Activated T-helper 9 cell treated with anti-CD3 and anti-CD28 coated beads, Interleukin-2, amount 50 U/mL, for 16 hours (primary cell): ENCODE measurements around the gene SHB.

Source experiments
- DNase-seq: peaks from one replicate; pipeline ENCODE4 v3.0.0-alpha.2; 2020; ENCODE audit warnings: low read depth

The SHB gene

DNA sequence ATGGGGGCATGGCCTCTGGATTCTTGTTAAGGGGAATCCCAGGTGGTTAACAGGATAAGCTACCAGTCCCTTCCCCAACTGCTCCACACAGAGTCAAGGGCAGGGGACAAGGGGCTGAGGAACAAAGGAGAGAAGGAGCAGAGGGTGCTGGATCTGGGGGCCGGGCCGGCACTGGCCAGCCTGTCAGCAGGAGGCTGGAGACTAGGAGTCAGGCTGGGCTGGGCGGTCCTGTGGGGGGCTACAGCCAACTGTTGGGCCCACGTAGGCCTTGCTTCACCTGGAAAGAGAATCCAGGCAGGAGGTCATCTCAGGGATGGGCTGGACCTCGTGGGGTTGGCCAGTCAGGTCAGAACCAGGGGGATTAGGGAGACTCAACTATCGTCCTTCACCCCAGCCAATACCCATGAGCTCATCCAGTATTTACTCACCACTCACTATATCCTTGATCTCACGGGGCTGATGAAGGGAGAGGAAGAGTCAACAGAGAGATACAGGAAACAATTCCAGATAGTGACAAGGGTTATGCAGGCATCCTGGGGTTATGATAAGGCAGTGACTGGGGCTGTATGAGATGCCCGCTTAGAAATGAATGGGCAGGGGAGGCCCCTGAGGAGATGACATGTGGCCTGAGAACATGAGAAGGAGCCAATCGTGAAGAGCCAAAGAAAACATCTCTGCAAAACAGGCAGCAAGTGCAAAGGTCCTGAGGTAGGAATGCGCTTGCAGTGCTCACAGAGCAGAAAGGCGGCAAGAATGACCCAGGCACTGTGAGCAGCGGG, 117.2 kb downstream of the SHB start:
- no peak for DNase-seq

DNA sequence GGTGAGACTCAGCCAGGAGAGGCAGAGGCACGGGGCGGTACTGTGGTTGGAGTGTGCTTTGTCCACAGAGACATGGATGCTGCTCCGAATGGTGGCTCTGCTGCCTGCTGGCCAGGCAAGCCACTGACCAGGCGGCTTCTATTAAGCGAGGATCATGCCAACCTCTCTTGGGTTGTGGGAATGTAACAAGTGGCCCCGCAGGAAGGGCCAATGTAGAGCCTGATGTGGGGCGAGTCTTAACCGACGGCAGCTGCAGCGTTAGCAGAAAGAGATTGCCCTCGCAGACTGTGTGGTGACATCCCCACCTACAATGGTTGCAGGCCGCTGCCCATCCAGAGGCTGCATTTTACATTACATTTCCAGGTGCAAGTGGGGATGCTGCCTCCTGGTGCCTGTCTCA, 118.5 kb downstream of the SHB start:
- no peak for DNase-seq

DNA sequence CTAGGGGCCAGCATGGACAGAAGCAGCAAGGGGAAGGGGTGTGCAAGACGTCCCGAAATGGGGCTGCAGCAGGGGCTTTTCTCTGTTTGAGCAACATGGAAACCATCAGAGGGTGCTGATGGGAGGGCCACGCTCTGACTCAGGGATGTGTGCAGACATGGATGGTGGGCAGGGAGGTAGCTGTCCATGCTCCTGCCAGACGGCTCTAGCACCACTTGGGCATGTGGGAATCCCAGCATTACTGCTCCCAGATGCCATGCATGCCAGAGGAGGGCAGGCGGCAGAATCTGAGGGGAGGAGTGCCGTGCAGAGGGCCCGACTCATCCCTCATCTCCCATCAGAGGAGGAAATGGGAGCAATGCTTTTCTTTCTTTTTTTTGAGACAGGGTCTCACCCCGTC, 119.5 kb downstream of the SHB start:
- DNase-seq = no peak

DNA sequence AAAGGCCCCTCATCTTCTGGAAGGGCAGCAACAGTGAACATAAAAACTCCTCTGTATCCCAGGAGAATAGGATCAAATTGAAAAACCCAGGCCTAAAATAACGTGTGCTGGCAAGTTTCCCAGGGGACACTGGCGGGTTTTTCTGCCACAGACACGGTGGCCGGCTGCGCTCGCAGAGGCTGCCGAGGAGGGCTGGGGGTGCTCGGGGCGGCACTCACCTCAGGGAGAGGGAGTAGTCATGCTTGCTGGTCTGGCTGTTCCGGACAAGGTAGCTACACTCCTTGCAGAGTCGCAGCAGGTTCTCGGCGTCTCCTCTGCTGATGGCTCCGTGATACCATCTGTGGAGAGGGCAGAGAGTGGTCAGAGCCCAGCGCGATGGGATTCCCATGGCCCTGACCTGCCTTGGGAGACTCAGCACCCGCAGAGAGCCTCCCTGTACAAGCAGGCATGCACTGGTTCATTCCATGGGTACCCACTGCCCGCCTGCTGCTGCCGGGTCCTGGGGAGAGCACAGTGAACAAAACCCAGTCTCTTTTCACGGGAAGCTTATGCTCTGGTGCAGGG, 120.5 kb downstream of the SHB start:
- no peak for DNase-seq

DNA sequence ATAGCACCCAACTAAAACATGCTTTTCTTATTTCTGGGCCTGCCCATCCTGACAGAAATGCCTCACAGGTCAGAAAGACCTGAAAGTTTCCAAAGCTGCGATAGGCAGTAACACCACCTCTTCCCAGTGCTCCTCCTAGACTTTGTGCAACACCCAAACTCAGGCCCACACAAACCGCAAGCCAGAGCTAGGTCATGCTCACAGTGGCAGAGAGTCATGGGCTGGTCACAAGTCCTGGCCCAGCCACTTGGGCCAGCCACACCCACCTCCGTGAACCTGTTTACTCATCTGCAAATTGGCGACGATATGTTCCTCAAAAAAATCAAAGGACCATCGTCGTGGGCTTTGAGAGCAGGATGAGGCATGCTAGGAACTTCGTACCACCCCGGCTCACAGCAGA, 121.0 kb downstream of the SHB start:
- DNase-seq = no peak

DNA sequence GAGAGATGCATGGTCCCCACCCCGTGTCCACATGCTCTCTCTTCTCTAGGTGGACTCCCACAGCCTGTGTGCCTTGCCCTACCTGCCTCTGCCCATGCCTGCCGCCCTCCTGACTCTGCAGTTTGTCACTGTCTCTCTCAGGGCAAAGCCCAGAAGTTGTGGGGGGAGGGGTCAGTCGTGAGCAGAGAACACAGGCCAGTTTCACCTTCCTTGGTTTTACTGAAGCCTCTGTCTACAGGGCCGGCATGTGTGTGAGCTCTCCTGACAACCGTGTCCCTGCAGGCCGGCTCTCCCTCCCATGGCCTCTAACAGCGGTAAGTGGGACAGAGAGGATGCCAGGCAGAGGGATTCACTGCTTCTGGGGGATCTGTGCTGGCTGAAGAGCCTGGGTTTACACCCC, 121.6 kb downstream of the SHB start:
- no peak for DNase-seq

DNA sequence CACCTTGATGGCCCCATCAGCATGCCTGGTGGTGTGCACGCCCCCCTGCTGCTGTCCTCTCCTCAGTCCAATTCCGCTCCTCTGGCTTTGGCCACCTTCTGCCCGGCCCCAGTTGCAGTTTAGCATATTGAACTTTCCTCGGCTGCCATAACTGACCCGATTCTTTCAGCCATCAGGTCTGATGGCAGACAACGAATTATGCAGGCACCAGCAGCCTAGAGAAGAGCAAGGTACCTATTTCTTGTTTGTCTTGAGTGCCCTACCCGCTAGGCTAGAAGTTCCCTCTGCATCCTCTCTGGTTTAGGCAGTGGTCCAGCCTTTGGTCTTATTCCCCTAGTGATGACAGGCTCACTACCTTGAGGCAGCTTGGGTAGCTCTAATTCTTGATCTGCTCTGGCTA, 122.1 kb downstream of the SHB start:
- no peak for DNase-seq

DNA sequence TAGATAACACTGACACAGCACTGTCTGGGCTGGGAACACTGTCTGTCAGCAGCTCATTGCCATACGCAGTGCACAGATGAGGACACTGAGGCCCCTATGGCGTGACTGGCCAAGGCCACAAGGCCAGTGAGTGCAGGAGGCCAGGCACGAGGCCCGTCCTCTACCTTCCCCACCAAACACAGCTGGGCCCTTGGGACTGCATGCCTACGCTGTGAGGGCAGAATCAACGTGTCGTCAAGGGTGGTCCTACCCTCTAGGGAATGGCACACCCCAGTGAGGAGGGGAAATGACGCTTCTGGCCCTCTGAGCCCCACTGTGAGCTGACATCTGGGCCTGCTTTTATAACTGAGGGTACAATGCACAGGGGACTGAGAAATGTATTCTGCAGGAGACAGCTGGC, 123.0 kb downstream of the SHB start:
- DNase-seq = no peak

DNA sequence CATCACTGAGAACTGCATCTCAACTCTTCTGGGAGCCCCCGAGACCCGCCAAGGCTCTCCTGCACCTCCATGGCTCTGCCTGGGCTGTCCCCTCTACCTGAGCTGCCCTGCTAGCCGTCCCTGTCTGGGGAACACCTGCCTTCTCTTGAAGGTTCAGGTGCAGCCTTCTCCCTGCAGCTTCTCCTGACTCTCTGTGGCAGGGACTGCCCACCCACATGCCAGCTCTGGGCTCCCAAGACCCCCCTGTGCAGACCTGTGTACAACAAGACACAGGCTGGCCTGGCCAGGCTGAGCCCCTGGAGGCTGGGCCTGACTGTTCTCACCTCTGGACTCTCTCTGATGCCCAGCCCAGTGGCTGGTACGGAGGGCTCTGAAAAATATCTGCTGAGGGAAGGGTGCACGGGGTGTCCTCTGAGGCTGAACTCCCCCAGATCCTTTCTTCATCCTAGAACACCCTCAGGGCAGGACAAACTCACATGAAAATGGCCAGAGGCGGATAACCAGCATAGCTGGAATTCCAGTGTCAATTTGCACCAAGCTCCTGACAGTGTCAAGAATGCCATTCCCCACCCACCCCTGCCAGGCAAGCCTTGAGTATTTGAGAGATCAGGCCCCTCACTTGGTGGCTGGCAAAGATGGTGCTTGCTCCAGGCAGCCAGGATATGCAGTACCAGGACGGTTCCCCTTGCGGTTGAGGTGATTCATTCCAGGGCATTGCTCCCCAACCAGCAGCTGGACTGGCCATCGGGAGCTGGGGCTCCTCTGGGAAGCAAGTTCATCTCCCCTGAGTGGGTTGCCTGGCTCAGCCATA, 124.2 kb downstream of the SHB start:
- no peak for DNase-seq

DNA sequence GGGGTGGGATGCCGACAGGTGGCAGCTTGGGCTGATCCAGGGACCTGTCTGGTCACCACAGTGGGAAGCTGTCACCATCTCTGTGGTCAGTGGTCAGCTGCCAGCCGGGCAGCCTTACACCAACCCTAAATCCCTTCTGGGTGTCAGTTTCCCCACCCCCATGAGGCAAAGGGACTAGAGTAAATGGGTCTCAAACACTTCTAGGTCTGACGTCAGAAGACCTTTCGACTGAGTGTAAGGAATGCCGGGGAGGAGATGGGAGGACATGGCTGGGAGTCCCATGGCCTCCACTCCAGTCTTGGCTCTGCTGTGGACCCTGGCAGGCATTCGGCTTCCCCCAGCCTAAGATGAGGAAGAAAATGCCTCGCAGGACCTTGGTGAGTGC, 124.8 kb downstream of the SHB start:
- DNase-seq = no peak

DNA sequence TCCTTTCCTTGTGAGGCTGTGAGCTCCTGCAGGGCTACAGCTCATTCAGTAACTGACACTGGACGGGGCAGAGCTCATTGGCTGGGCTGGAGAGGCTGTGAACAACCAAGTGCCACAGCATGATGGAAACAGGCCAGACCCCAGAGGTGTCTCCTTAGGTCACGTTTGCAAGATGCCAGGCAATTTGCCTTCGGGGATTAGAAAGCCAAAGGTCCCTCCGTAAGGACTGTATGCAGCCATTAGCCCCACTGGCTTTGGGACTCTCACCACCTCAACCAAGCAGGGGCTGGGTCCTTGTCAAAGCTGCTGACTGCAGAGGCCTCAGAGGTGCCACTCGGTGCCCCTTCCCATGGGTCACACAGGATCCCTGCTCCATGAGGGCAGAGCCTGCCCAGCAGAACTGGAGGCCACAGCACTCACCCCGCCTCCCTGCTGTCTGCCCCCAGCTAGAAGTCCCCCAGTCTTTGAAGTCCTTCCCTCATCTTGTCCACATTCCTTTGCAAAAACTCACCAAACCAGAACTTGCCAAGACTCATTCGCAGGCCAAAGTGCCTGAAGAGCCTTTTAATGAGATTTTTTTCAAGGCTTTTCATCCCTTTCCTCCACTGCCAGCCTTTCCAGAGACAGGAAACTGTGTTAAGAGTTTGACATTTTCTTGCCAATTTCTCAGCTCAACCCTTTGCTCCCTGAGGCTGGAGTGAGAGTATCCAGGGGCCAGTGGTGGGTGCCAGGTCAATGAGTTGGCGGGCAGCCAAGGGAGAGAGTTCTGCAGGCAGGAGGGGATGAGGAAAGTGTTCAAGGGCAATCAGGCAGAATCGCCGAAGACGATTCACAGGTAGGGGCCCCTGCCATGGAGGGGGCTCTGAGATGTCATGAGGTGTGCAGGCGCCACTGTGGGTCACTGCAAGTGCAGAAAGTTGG, 125.4 kb downstream of the SHB start:
- DNase-seq = no peak

DNA sequence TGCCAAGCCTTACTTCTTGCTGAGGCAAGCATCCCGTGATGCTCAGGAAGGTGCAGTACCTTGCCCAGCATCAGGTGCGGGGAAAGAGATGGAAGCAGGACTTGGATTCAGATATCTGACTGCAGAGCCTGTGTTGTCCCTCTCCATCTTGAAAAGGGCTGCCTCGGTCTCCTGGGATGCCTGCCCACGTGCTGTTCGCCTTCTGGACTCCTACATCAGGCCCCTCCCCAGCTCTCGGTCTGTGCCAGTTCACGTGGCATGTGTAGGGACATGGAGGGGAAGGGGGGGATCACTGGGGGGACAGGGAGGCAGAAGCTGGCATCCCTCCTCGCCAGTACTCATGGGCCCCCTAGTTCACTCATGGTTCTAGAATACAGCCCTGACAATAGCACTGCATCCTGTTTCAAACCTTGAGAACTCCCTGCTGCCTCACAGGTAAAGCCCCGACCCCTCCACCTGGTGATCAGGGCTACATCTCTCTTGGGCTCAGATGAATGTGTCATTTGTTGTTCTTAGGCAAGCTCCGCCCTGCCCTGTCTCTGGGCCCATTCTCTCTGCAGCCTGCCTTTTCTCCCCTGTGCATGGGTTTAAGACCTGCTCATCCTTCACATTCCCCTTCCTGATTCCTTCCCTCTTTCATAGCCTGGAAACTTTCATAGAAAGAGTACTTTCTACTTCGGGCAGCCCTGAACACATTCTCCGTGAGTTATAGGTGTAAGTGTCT, 126.2 kb downstream of the SHB start:
- DNase-seq = no peak

DNA sequence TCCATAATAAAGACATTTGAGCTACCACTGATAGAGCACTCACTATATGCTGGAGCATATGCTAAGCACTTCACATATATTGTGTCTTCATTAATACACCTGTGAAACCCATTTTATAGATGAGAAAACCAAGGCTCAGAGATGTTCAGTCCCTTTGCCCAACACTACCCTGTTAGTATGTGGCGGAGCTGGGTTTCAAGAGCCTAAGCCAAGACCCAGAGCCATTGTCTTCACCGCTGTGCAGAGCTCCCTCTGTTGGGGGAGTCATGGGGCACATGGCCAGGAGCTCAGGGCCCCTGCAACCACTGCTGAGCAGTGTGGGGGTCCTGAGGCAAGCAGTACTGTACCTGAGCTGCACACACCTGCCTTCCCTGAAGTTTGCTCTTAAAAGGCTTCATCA, 127.8 kb downstream of the SHB start:
- no peak for DNase-seq

DNA sequence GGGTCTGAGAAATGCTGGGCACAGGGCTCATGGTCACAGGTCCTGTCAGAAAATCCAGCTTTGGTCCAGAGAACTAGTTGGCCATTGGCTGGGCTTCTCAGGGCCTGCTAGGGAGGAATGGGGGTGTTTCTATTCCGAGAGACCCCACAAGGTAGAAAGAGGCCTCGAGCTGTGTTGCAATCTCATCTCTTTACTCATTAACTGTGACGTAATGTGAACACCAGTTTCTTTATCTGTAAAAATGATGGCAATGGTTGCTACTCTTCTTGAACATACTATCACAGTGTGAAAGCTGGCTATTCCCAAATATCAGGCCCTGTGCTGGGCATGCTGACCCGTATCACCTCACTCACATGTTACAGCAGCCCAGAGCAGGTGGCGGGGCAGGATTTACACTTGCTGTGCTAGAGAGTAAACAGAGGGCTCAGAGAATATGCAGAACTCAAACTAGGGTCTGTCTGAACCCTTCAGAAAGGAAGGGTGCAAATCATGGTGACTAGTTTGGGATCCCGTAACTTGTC, 129.4 kb downstream of the SHB start:
- no peak for DNase-seq

DNA sequence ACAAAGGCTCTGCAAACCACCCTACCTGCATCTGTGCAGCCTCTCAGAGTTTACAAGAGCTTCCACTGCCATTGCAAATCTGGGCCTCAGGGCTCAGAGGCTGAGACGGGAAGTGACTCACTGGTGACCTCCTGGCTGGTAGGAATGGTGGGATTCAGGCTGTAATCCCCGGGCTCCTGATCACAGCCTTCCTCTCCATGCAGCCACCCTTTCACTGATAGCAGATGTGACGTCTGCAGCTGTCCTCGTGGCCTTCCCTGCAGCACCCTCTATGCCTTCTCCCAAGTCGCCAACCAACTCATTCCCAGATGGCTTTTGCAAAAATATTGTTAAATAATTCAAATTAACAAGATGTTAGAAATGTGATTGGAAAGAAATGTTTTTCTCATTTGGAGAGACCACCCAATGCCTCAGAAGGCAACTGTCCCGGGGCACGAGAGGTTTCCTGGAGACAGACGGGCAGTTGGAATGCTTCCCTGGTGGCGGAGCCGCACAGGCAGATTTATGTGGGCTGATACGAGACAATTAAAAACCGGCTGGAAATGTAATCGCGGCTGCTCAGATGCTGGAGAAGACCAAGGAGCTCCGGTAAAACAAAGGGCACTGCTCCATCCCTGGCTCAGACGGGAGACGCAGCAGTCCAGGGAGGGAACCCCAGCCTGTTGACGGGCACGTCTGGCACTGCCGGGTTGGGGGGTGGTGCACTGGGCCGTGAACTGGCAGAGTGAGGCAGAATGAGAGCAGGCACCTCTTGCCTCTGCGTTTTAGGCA, 130.7 kb downstream of the SHB start:
- no peak for DNase-seq

DNA sequence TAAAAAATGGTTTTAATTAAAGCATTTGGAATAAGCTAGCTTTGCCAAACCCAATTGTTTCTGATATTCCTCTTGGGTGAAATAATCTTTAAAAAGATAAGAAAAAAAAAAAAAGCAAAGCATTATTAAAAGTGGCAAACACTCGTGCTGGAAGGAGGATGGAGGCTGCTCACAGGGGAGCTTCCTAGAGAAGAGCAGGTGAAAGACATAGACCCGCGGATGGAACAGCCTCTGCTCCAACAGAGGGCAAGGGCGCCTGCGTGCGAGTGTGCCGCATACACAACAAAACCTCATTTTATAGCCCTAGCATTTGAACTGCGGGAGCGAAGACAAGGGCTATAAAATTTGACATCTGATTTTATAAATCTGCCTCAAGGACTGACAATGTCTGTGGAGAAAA, 131.7 kb downstream of the SHB start:
- no peak for DNase-seq

DNA sequence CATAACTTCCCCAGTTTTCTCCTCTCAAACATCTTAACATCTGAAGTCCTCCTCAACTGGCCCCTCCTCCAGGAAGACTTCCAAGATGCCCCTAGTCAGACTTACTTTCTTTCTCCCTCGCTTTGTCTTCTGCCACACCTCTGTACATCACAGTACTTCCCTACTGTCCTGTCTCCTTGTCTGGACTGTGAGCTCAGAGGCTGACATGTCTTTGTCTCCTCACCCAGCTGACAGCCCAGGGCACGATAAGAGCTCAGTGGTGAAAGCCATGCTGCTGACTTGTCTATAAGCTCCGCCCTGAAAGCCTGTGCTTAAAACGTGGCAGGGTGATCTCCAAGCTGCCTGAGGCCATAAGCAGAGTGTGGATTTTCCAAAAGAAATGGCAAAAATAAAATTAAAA, 132.1 kb downstream of the SHB start:
- no peak for DNase-seq

DNA sequence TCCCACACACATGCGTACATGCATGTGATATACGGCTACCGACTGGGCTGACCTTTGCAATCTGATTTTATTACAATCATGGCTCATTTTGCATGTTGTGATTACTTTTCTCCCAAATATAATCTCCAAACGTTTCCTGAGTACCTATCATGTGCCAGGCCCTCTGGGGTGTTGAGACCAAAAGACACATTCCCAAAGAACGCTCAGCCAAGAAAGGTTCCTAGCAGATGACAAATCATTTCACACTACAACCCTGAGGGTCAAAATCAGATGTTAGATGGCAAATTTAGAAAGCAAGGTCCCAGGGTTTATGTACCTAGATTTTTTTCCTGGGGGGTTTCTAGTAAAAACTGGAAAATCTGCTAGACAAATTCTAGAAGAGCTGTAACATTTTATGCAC, 132.7 kb downstream of the SHB start:
- no peak for DNase-seq

DNA sequence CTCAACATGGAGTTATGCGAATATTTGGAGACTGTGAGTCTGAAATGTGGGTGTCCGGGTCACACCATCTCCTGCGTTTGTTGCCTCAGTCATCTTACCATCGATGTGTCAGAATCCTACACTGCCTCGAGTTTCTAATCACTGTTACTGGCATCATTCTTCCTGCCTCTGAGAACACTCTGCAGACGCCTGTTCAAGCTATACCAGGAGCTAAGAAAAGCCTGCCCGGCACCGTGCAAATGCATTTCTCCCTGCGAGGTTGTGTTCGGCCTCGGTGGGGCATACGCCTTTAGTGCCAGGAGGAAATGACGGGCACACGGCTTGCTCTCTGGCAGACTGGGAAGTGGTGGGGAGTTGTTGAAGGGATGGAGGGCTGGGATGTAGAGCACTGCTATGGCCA, 133.9 kb downstream of the SHB start:
- no peak for DNase-seq

DNA sequence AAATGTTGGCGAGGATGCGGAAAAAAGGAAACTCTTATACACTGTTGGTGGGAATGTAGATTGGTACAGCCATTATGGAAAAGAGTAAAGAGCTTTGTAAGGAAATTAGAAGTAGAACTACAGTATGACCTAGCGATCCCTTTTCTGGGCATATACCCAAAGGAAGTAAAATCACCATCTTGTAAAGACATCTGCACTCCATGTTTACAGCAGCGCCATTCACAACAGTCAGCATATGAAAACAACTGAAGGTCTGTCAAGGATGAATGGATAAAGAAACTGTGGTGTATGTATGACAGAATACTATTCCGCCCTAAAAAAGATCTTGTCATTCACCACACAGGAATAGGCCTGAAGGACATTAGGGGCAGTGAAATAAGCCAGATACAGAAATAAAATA, 137.4 kb downstream of the SHB start:
- DNase-seq = no peak

DNA sequence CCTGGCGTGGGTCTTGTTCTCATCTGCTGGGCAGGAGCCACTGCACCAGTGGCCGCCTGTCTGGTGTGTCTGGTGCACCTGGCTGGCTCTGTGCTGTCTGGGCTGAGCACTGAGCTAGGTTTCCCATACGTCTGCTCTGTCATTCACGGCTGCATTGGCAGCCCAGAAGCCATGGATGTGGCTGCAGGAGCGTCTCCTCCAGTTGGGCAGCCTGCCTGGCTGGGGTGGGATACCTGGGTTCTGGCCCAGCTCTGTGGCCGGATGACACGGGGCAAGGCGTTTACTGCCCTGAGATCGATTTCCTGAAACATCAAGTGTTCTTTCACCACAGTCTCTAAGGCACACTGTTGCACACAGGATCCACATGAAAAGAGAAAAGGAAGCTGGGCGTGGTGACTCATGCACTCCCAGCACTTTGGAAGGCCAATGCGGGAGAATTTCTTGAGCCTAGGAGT, 139.6 kb downstream of the SHB start:
- DNase-seq = no peak
